Ectodermal cell (in vitro differentiated cells): ENCODE data around the gene PIEZO2.
"Not testable (repeated sequence)": the region's sequence is repeated elsewhere in the genome, so short reads cannot be mapped to it uniquely, and the experiment has no call there.

Source experiments
- H3K27ac ChIP-seq: 2 replicates; pipeline ENCODE4 v1.7.0; 2013; ENCODE audit warnings: mild to moderate bottlenecking, low read depth, low read length; ENCODE audit not compliant: insufficient read depth, poor library complexity, severe bottlenecking
- H3K27me3 ChIP-seq: 2 replicates; pipeline ENCODE4 v1.7.0; 2013; ENCODE audit warnings: mild to moderate bottlenecking, low read length; ENCODE audit not compliant: insufficient read depth, control insufficient read depth, poor library complexity, severe bottlenecking
- H3K36me3 ChIP-seq: one replicate; pipeline ENCODE4 v1.7.0; 2013; ENCODE audit warnings: low read length; ENCODE audit not compliant: control insufficient read depth, insufficient read depth
- H3K4me1 ChIP-seq: one replicate; pipeline ENCODE4 v1.7.0; 2013; ENCODE audit warnings: low read length; ENCODE audit not compliant: control insufficient read depth, insufficient read depth
- H3K4me3 ChIP-seq: 2 replicates; pipeline ENCODE4 v1.7.0; 2013; ENCODE audit warnings: low read depth, low read length, control low read depth; ENCODE audit not compliant: insufficient read depth
- H3K9me3 ChIP-seq: 2 replicates; pipeline ENCODE4 v1.7.0; 2013; ENCODE audit warnings: mild to moderate bottlenecking, low read length, moderate library complexity; ENCODE audit not compliant: control insufficient read depth
- WGBS, 2 experiments: methylation state at CpG; one replicate each; pipeline ENCODE4 v1.1.7; 2013; ENCODE audit warnings: missing lambda C conversion rate in 2 of 2; 5-methylcytosine and 5-hydroxymethylcytosine counted together

Gene PIEZO2

DNA sequence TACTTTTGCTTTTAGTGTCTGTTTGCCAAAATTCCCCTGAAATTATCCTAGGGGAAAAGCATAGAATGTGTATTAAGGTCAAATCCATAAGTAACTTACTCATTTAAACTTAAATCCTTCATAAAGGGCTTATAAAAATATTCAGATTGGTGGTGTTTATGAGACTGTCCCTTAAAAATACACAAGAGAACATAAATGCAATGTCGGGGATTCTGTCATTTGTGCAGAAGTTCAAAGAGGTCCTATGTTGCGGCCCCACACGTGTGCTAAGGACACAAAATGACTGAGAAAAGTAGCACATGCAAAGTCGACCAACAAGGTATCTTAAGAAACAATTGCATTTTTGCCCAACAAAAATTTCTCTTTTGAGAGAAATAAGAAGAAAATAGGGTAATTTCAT, 225.1 kb downstream of the PIEZO2 start:
- no peak overlapping the region for H3K27ac ChIP-seq
- H3K27me3 ChIP-seq: no peaks in the 10 kb centered on the region
- H3K4me3 ChIP-seq: no peak overlapping the region
- no peaks in the 10 kb centered on the region for H3K9me3 ChIP-seq
- H3K36me3 ChIP-seq: no peaks in the 10 kb centered on the region
- no peaks in the 10 kb centered on the region for H3K4me1 ChIP-seq
- 86 to 92% methylated on average over 4 of the region's 4 CpGs for WGBS, 2 experiments

DNA sequence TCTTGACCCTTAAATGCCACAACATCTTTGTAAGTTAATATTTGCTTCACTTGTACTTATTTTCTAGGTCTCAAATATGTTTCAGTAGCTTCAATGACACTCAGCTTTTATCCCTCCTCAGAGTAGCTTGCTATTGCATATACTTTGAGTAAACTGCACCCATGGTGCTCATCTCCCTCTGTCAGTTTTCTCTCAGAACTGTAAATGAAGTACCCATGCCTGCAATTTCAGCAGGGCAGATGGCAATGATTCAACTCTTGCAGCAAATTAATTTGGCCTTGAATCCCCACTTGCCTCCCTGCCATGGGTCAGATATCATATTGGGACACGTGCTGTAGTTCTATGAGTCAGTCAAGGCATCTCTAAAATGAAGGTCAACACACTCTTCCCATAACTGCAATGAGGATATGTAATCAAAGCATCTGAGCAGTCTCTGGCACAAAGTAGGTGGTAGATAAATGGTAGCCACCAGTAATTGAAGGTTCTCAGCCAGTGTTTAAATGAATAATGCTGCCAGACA, 225.8 kb downstream of the PIEZO2 start:
- Histone ChIP-seq H3K27ac (no peak overlapping the region), H3K4me1 (no peaks in the 10 kb centered on the region), H3K27me3 (no peaks in the 10 kb centered on the region), H3K9me3 (no peaks in the 10 kb centered on the region), H3K4me3 (no peak overlapping the region), H3K36me3 (no peaks in the 10 kb centered on the region)
- WGBS, 2 experiments: 83 to 94% methylated on average over 1 of the region's 1 CpG

DNA sequence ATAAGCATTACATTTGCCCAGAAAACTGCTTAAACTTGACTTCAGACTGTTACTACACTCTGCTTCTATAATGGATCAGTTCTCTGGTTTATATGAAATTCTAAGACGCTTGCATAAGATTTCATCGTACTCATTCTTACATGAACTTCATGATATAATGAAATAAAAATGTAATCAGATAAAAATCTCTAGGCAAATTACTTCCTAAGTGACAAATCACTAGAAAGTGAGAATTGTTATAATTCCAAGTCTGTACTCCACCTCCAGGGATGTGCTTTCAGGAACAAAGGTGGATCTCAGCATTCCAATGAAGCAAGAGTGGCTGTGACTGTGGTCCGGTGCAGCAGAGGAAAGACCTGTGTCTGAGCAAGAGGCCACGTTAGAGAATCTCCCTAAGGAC, 226.2 kb downstream of the PIEZO2 start:
- Histone ChIP-seq H3K4me1 (no peaks in the 10 kb centered on the region), H3K27ac (no peak overlapping the region), H3K4me3 (no peak overlapping the region), H3K27me3 (no peaks in the 10 kb centered on the region), H3K36me3 (no peaks in the 10 kb centered on the region), H3K9me3 (no peaks in the 10 kb centered on the region)
- 57 to 58% methylated on average over 2 of the region's 4 CpGs for WGBS, 2 experiments

DNA sequence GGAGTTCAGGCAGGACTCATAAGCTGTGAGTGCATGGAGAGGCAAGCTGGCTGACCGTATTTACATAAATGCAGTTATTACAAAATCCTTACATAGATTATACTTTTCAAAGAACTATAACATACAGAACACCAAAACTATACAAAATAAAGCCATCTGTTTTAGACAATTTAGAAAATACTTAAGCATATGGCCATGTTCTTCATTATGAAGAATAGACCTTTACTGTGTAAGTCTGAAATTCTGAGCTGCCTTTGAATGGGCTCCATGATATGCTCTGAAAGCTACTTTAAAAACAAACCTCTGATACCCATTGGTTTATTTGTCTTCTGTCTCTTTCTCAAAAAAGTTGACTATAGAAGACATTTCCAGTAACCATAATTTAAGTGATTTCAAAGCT, 226.7 kb downstream of the PIEZO2 start:
- H3K9me3 ChIP-seq, H3K4me3 ChIP-seq, H3K27ac ChIP-seq, H3K4me1 ChIP-seq, H3K27me3 ChIP-seq, H3K36me3 ChIP-seq: not testable (repeated sequence)
- WGBS, 2 experiments: 95% methylated on average over 1 of the region's 1 CpG; no CpG with 5 or more reads in 1 of the 2 experiments

DNA sequence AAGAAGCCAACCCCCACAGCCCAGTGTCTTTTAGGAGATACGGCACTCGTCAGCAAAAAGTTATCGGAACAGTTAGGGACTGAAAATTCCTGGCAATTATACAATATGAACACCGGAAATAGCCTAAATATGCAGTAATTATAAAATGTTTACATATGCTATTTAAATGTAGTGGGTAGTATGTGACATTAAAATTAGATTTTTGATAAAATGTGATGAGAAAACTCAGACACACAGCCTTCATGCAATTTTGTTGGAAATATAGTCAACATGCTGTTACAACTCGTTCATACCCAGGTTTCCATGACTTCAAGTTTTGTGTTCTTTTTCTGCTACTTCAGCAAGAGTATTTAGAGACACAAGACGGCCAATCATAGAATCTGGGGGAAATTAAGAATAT, 229.1 kb downstream of the PIEZO2 start:
- whole genome bisulfite sequencing, 2 experiments: 96 to 98% methylated on average over 5 of the region's 6 CpGs
- not testable (repeated sequence) for H3K27me3 ChIP-seq, H3K27ac ChIP-seq, H3K4me3 ChIP-seq, H3K9me3 ChIP-seq, H3K4me1 ChIP-seq, H3K36me3 ChIP-seq

DNA sequence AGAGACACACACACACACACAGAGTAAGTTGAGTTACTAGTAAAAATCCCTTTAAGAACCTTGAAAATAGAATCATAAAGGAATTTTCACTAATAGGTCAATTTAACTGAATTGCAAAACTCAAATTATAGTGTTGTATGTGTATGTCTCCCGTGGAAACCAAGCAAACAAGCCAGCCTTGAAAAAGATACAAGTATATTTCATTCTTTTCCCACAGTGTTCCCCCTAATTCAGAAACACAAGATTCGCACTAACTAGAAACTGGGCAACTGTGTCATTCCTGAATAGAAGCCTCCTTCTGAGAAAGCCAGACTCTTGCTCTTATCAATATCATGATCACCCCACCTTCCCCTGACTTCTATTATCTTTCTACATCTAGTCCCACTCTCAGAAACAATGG, 229.5 kb downstream of the PIEZO2 start:
- 97 to 98% methylated on average over 2 of the region's 2 CpGs for WGBS, 2 experiments
- Histone ChIP-seq H3K4me3 (no peak overlapping the region), H3K36me3 (no peaks in the 10 kb centered on the region), H3K9me3 (no peaks in the 10 kb centered on the region), H3K4me1 (no peaks in the 10 kb centered on the region), H3K27me3 (no peaks in the 10 kb centered on the region), H3K27ac (no peak overlapping the region)

DNA sequence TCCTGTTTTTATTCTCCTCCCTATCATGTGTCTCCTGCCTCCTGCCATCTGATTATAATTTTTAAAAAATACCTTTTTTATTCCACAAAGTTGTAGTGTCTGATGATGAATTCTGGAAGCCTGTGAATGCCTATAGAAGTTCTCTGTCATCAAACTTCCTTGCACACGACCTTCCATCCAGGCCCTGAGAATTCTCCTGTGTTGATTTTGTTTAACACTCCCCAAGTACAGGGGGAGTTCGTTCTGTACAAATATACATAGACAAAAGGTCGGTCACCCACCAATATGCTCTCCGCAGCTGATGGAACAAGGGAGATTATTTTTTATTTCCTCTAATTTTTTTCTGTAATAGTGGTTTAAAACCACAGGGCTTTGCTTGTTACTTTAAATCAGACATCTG, 232.5 kb downstream of the PIEZO2 start:
- Histone ChIP-seq H3K27ac (no peak overlapping the region), H3K4me3 (no peak overlapping the region), H3K36me3 (no peaks in the 10 kb centered on the region), H3K9me3 (no peaks in the 10 kb centered on the region), H3K27me3 (no peaks in the 10 kb centered on the region), H3K4me1 (no peaks in the 10 kb centered on the region)
- 69% methylated on average over 4 of the region's 4 CpGs; no CpG with 5 or more reads in 1 of the 2 experiments for WGBS, 2 experiments

DNA sequence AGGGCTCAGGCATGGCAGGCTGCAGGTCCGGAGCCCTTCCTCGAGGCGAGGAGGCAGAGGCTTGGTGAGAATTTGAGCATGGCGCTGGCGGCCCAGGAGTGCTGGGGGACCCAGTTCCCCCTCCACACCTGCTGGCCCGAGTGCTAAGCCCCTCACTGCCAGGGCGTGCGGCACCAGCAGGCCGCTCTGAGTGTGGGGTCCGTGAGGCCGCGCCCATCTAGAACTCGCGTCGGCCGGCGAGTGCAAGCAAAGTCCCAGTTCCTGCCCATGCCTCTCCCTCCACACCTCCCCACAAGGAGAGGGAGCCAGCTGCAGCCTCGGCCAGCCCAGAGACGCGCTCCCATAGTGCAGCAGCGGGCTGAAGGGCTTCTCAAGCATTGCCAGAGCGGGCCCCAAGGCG, 233.0 kb downstream of the PIEZO2 start:
- no peaks in the 10 kb centered on the region for H3K27me3 ChIP-seq
- no peak overlapping the region for H3K27ac ChIP-seq
- no peaks in the 10 kb centered on the region for H3K4me1 ChIP-seq
- H3K36me3 ChIP-seq: no peaks in the 10 kb centered on the region
- WGBS, 2 experiments: 91% methylated on average over 23 of the region's 23 CpGs
- no peak overlapping the region for H3K4me3 ChIP-seq
- no peaks in the 10 kb centered on the region for H3K9me3 ChIP-seq

DNA sequence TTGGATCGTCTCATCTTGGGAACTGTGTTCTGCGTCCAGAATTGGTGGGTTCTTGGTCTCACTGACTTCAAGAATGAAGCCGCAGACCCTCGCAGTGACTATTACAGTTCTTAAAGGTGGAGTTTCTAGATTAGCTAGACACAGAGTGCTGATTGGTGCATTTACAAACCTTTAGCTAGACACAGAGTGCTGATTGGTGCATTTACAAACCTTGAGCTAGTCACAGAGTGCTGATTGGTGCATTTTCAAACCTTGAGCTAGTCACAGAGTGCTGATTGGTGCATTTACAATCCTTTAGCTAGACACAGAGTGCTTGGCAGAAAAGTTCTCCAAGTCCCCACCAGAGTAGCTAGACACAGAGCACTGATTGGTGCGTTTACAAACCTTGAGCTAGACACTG, 233.6 kb downstream of the PIEZO2 start:
- H3K9me3 ChIP-seq, H3K36me3 ChIP-seq, H3K27ac ChIP-seq, H3K4me1 ChIP-seq, H3K4me3 ChIP-seq, H3K27me3 ChIP-seq: not testable (repeated sequence)
- 95 to 96% methylated on average over 5 of the region's 5 CpGs for WGBS, 2 experiments

DNA sequence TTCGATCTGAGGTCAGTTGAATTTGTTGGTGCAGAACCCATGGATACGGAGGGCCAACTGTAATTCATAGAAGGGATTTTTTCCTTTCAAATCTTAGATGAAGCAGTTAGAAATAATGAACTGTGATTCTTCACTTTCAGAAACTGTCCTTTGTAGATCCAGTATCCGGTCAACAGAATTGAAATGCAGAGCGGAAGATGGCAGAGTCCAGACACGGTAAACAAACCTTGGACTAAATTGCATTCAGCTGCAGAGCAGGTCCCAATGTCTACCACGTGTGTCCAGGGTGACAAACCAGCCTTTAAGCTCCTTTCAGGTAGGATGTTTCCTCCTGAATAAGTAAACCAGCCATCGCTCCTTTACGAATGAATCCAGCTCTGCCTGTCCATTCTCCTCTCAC, 234.8 kb downstream of the PIEZO2 start:
- H3K9me3 ChIP-seq, H3K27ac ChIP-seq, H3K27me3 ChIP-seq, H3K4me1 ChIP-seq, H3K36me3 ChIP-seq, H3K4me3 ChIP-seq: not testable (repeated sequence)
- 92% methylated on average over 6 of the region's 8 CpGs for WGBS, 2 experiments

DNA sequence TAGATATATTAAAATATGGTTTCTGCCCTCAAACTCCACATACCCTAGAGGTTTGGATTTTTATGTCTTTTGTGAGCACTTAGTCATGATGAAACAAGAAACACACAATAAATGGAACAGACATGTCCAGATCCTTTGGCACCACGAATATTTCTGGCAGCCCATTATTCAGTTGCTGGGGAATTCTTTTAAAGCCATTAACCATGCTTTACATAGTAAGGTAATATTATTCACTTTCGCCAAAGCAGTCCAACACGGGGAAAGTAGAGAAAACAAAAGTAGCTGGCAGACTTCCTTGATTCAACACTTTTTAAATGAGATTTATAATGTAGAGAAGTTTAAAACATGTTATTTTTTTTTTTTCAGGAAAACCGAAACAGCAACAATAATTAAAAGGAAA, 235.4 kb downstream of the PIEZO2 start:
- Histone ChIP-seq H3K9me3 (no peaks in the 10 kb centered on the region), H3K36me3 (no peaks in the 10 kb centered on the region), H3K27ac (no peak overlapping the region), H3K4me3 (no peak overlapping the region), H3K27me3 (no peaks in the 10 kb centered on the region), H3K4me1 (no peaks in the 10 kb centered on the region)
- 93 to 100% methylated on average over 2 to 4 of the region's 4 CpGs for WGBS, 2 experiments
